ENCODE results near the gene SLC22A16.

DNA sequence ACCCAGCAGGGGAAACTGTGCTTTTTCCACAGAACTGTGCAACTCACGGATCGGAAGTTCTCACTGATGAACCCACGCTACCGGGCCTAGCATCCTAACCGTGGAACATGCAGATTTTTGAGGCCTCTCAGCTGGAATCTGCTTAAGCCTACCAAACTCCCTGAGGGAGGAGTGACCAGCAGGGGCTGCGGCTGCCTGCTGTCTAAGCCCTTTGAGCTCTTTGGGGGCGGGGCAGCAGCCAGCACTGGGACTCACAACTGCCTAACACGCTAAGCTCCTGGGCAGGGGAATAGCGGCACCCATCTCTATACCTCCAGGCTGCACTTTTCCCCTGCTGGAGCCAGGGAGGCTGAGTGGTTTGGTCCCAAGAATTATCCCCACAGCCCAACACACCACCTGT is 97.9 kb downstream of the SLC22A16 start:
- TF ChIP-seq, protein P1, sequence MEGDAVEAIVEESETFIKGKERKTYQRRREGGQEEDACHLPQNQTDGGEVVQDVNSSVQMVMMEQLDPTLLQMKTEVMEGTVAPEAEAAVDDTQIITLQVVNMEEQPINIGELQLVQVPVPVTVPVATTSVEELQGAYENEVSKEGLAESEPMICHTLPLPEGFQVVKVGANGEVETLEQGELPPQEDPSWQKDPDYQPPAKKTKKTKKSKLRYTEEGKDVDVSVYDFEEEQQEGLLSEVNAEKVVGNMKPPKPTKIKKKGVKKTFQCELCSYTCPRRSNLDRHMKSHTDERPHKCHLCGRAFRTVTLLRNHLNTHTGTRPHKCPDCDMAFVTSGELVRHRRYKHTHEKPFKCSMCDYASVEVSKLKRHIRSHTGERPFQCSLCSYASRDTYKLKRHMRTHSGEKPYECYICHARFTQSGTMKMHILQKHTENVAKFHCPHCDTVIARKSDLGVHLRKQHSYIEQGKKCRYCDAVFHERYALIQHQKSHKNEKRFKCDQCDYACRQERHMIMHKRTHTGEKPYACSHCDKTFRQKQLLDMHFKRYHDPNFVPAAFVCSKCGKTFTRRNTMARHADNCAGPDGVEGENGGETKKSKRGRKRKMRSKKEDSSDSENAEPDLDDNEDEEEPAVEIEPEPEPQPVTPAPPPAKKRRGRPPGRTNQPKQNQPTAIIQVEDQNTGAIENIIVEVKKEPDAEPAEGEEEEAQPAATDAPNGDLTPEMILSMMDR (IDR thresholded peaks at IDR 0.05), result no peak
- TF ChIP-seq POLR2A (IDR thresholded peaks at IDR 0.05) (no peak), EP300 (IDR thresholded peaks at IDR 0.05; ENCODE audit: low read depth) (no peak)
